ENCODE measurements around the gene SYT1.

DNA sequence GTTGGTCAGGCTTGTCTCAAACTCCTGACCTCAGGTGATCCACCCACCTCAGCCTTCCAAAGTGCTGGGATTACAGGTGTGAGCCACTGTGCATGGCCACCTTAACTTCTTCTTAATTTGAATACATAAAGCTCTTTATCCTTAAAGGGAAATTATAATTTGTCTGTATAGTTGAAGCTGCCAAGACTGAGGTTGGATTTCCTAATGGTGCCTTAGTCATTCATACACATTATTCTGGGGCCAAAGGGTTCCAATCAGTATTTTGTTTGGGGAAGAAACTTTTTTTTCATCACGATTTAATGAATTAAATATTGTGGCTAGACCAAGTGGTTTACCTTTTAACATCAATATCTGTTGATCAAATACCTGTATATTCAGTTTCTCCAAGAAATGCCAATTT is 135.9 kb downstream of the SYT1 start:
- TF ChIP-seq, protein P1, sequence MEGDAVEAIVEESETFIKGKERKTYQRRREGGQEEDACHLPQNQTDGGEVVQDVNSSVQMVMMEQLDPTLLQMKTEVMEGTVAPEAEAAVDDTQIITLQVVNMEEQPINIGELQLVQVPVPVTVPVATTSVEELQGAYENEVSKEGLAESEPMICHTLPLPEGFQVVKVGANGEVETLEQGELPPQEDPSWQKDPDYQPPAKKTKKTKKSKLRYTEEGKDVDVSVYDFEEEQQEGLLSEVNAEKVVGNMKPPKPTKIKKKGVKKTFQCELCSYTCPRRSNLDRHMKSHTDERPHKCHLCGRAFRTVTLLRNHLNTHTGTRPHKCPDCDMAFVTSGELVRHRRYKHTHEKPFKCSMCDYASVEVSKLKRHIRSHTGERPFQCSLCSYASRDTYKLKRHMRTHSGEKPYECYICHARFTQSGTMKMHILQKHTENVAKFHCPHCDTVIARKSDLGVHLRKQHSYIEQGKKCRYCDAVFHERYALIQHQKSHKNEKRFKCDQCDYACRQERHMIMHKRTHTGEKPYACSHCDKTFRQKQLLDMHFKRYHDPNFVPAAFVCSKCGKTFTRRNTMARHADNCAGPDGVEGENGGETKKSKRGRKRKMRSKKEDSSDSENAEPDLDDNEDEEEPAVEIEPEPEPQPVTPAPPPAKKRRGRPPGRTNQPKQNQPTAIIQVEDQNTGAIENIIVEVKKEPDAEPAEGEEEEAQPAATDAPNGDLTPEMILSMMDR (IDR thresholded peaks at IDR 0.05): no peak
- TF ChIP-seq POLR2A (IDR thresholded peaks at IDR 0.05): no peak

Data from Peyer's patch (tissue), 4 donors.